ENCODE measurements around the gene HECW1. TPM values are rescaled to one million over a fixed set of nuclear protein-coding genes. Genes with fewer than 3 reads are reported as not detected.

Gene HECW1
- total and polyA plus RNA-seq, 2 experiments from 2014 or later = 11.0 to 21.8 TPM

DNA sequence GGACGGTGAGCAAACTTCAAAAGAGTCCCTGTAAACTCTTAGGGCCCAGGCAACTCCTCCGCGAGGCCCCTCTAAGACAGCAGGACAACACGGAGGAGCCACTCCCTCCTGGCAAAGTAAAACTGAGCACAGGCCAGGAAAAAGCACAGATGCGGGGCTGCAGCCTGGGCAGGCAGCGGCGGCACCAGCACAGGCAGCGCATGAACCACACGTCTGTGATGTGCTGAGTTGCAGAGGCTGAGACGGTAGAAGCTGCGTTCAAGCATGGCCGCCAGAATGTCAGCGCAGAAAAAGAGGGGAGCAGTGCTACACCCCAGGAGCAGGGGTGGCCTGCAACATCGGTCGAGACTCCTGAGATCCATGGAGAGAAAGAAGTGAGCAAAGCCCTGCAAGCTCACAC is 424.3 kb downstream of the HECW1 start:
- H3K4me3 ChIP-seq = no peak overlapping the region
- H3K27me3 ChIP-seq (ENCODE audit: insufficient read depth) = no peaks in the 10 kb centered on the region
- no peak overlapping the region for H3K4me2 ChIP-seq
- Mint-ChIP-seq H3K4me3 (no peak overlapping the region), H3K36me3 (ENCODE audit: low read depth) (no peaks in the 10 kb centered on the region), H3K27ac (no peak overlapping the region), H3K4me1 (peaks cover 8% of the 10 kb centered on the region; the same call in 2 of the 3 replicates), H3K9me3 (no peaks in the 10 kb centered on the region), H3K27me3 (ENCODE audit: insufficient read depth, low read depth, poor library complexity) (peaks cover 9% of the 10 kb centered on the region)
- no peaks in the 10 kb centered on the region for H3K79me2 ChIP-seq (replicated peaks; ENCODE audit: insufficient read depth)
- DNase-seq (ENCODE audit: low spot score) (no peak), ATAC-seq (peak; percentile 58)
- no peaks in the 10 kb centered on the region for H3F3A ChIP-seq (replicated peaks; ENCODE audit: low read depth)
- peak overlapping the region; percentile 80 for H2AFZ ChIP-seq
- no peak overlapping the region for H3K27ac ChIP-seq (ENCODE audit: low read depth)
- no peak for TF ChIP-seq STAT1 (IDR thresholded peaks at IDR 0.05; ENCODE audit: unreplicated experiment)
- no peak for TF ChIP-seq JUNB (IDR thresholded peaks at IDR 0.05; ENCODE audit: unreplicated experiment)
- TF ChIP-seq, protein P1, sequence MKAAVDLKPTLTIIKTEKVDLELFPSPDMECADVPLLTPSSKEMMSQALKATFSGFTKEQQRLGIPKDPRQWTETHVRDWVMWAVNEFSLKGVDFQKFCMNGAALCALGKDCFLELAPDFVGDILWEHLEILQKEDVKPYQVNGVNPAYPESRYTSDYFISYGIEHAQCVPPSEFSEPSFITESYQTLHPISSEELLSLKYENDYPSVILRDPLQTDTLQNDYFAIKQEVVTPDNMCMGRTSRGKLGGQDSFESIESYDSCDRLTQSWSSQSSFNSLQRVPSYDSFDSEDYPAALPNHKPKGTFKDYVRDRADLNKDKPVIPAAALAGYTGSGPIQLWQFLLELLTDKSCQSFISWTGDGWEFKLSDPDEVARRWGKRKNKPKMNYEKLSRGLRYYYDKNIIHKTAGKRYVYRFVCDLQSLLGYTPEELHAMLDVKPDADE (IDR thresholded peaks at IDR 0.05) = no peak
- no peak for TF ChIP-seq NANOG (IDR thresholded peaks at IDR 0.05; ENCODE audit: borderline replicate concordance)
- TF ChIP-seq, protein P2, sequence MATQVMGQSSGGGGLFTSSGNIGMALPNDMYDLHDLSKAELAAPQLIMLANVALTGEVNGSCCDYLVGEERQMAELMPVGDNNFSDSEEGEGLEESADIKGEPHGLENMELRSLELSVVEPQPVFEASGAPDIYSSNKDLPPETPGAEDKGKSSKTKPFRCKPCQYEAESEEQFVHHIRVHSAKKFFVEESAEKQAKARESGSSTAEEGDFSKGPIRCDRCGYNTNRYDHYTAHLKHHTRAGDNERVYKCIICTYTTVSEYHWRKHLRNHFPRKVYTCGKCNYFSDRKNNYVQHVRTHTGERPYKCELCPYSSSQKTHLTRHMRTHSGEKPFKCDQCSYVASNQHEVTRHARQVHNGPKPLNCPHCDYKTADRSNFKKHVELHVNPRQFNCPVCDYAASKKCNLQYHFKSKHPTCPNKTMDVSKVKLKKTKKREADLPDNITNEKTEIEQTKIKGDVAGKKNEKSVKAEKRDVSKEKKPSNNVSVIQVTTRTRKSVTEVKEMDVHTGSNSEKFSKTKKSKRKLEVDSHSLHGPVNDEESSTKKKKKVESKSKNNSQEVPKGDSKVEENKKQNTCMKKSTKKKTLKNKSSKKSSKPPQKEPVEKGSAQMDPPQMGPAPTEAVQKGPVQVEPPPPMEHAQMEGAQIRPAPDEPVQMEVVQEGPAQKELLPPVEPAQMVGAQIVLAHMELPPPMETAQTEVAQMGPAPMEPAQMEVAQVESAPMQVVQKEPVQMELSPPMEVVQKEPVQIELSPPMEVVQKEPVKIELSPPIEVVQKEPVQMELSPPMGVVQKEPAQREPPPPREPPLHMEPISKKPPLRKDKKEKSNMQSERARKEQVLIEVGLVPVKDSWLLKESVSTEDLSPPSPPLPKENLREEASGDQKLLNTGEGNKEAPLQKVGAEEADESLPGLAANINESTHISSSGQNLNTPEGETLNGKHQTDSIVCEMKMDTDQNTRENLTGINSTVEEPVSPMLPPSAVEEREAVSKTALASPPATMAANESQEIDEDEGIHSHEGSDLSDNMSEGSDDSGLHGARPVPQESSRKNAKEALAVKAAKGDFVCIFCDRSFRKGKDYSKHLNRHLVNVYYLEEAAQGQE (IDR thresholded peaks at IDR 0.05; ENCODE audit: unreplicated experiment) = no peak
- H3K36me3 ChIP-seq (ENCODE audit: insufficient read depth) = no peaks in the 10 kb centered on the region
- H3K9me2 ChIP-seq (ENCODE audit: insufficient read depth) = no peaks in the 10 kb centered on the region
- no peaks in the 10 kb centered on the region; the same call in 1 of the 2 replicates for H3K4me1 ChIP-seq (ENCODE audit: insufficient read depth)
- no peaks in the 10 kb centered on the region for H4K20me1 ChIP-seq (replicated peaks; ENCODE audit: insufficient read depth)

DNA sequence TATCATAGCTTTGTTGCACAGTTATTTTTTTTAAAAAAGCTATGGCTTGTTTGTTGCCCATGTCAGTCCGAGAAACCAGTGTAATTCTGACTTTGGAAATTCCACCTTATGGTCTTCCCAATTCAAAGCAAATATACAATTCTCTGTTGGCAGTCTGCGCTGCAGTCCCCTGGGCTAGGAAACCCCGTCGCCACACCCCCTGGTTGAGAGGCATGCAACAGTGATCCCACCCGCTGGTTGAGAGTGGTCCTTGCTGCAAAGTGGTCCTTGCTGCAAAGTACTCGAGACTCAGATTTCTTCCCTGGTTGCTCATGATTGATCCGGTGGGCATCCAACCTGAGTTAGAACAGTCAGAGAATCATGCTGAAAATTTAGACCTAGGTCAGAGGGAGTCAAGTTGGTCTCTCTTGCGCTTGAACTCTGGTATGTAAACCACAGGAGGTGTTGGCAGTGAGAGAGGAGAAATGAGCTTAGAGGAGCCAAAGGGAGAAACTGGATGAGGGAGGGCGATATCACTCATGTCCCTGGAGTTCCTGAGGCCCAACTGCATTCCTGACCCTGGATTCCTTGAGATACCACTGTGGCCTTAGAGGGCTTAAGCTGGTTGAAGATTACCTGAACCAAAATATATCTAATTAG is 425.4 kb downstream of the HECW1 start:
- Histone ChIP-seq H3K27me3 (ENCODE audit: insufficient read depth) (no peaks in the 10 kb centered on the region), H3F3A (replicated peaks; ENCODE audit: low read depth) (no peaks in the 10 kb centered on the region), H3K4me2 (no peak overlapping the region), H3K4me3 (no peak overlapping the region), H3K9me2 (ENCODE audit: insufficient read depth) (no peaks in the 10 kb centered on the region), H3K36me3 (ENCODE audit: insufficient read depth) (no peaks in the 10 kb centered on the region), H3K4me1 (ENCODE audit: insufficient read depth) (no peaks in the 10 kb centered on the region; the same call in 1 of the 2 replicates), H2AFZ (no peak overlapping the region), H4K20me1 (replicated peaks; ENCODE audit: insufficient read depth) (no peaks in the 10 kb centered on the region), H3K27ac (ENCODE audit: low read depth) (no peak overlapping the region), H3K79me2 (replicated peaks; ENCODE audit: insufficient read depth) (no peaks in the 10 kb centered on the region)
- Mint-ChIP-seq H3K9me3 (no peaks in the 10 kb centered on the region; the same call in 2 of the 3 replicates), H3K27ac (no peak overlapping the region), H3K4me1 (peaks cover 8% of the 10 kb centered on the region; the same call in 2 of the 3 replicates), H3K27me3 (ENCODE audit: insufficient read depth, low read depth, poor library complexity) (peaks cover 9% of the 10 kb centered on the region), H3K4me3 (no peak overlapping the region), H3K36me3 (ENCODE audit: low read depth) (no peaks in the 10 kb centered on the region)
- ATAC-seq (peak; percentile 57), DNase-seq (ENCODE audit: low spot score) (no peak)
- no peak for TF ChIP-seq POLR2AphosphoS5 (IDR thresholded peaks at IDR 0.05; ENCODE audit: low read depth)
- TF ChIP-seq, protein P1 (IDR thresholded peaks at IDR 0.05) = no peak
- TF ChIP-seq, protein P3, sequence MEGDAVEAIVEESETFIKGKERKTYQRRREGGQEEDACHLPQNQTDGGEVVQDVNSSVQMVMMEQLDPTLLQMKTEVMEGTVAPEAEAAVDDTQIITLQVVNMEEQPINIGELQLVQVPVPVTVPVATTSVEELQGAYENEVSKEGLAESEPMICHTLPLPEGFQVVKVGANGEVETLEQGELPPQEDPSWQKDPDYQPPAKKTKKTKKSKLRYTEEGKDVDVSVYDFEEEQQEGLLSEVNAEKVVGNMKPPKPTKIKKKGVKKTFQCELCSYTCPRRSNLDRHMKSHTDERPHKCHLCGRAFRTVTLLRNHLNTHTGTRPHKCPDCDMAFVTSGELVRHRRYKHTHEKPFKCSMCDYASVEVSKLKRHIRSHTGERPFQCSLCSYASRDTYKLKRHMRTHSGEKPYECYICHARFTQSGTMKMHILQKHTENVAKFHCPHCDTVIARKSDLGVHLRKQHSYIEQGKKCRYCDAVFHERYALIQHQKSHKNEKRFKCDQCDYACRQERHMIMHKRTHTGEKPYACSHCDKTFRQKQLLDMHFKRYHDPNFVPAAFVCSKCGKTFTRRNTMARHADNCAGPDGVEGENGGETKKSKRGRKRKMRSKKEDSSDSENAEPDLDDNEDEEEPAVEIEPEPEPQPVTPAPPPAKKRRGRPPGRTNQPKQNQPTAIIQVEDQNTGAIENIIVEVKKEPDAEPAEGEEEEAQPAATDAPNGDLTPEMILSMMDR (conservative IDR thresholded peaks at IDR 0.05; ENCODE audit: low read depth in 2 of 2) = no peak
- no peak for TF ChIP-seq NANOG (IDR thresholded peaks at IDR 0.05; ENCODE audit: borderline replicate concordance)
- TF ChIP-seq CREB1 (CRISPR knock-in tag; IDR thresholded peaks at IDR 0.05; ENCODE audit: low read depth) = no peak
